SH-SY5Y (cell line): Measurements from ENCODE around the gene GRB10.

Experiments used
- GATA2 ChIP-seq: IDR thresholded peaks from 2 replicates; pipeline ENCODE4 v1.6.1; 2011; ENCODE audit warnings: mild to moderate bottlenecking, low read depth, low read length
- GATA3 ChIP-seq: IDR thresholded peaks from 2 replicates; pipeline ENCODE4 v1.6.1; 2011; ENCODE audit warnings: low read depth, mild to moderate bottlenecking, low read length, moderate library complexity

DNA sequence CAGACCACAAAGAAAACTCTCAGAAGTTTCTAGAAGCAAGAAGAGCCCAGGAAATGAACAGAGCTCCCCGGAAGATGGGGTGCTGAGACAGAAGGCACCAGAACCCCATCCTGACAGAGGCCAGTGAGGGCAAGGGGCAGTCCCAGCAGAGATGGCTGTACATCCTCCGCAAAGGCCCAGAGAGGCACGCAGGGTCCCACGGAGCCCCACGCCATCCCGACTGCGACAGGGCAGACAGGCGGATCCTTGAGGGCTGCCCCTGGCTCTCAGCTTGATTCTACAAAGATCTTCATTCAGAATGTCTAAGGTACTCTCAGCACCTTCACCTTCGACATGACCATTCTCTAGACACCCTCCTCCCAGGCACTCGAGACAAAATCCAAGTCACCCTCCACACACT lies 109.6 kb downstream of the GRB10 start:
- TF ChIP-seq GATA3 (no peak), GATA2 (no peak)
